ENCODE results near the gene ART1. TPM values are rescaled to one million over a fixed set of nuclear protein-coding genes. Genes with fewer than 3 reads are reported as not detected.

Gene ART1
- total RNA-seq, 1 donor from 2014 or later = not detected

DNA sequence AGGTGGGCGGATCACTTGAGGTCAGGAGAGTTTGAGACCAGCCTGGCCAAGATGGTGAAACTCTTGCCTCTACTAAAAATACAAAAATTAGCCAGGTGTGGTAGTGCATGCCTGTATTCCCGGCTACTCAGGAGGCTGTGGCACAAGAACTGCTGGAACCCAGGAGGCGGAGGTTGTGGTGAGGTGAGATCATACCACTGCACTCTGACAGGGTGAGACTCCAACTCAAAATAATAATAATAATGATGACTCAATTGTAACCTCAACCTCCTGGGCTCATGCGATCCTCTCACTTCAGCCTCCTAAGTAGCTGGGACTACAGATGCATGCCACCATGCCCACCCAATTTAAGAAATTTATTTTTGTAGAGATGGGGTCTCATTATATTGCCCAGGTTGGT lies 41.8 kb downstream of the ART1 start:
- no peak overlapping the region for H3K27ac Mint-ChIP-seq
- ChIA-PET CTCF (no interaction called here), POLR2A (no interaction called here)
- DNase-seq (no peak), ATAC-seq (ENCODE audit: low read depth) (no peak)
- H3K4me3 Mint-ChIP-seq = no peak overlapping the region
- no peaks in the 10 kb centered on the region for H3K4me1 Mint-ChIP-seq
- no peaks in the 10 kb centered on the region for H3K9me3 Mint-ChIP-seq
- H3K27me3 Mint-ChIP-seq = no peaks in the 10 kb centered on the region
- peaks cover 75% of the 10 kb centered on the region for H3K36me3 Mint-ChIP-seq (ENCODE audit: low read depth)
- TF ChIP-seq CTCF (IDR thresholded peaks at IDR 0.05) = no peak
- intact Hi-C loops (cut with micrococcal nuclease) = no loop called here

DNA sequence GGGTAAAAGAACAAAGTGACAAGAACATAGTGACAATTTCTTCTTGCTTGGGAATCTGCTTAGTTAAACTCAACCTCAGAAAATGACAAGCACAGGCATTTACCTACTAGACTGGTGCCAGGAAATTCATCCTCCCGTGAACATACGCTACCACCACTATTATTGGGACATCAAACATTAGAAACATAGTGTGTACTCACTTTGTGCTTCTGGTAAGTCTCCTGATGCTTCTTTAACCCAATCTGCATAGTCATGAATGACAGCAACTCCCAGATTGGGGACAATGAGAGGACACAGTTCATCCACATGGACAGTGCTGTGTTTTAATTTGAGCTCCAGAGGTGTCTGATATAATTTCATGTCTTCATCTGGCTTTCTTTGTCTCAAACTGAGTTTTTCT lies 55.5 kb downstream of the ART1 start:
- ChIA-PET CTCF (no interaction called here), POLR2A (interaction anchor here (0.6 kb wide), 1 partner anchor 19 kb away, joined by 7 read pairs; no protein-coding TSS in a partner anchor)
- no peak overlapping the region for H3K4me3 Mint-ChIP-seq
- H3K9me3 Mint-ChIP-seq = no peaks in the 10 kb centered on the region
- H3K27me3 Mint-ChIP-seq = no peaks in the 10 kb centered on the region
- no peaks in the 10 kb centered on the region for H3K4me1 Mint-ChIP-seq
- no peak overlapping the region for H3K27ac Mint-ChIP-seq
- ATAC-seq (ENCODE audit: low read depth) = no peak
- H3K36me3 Mint-ChIP-seq (ENCODE audit: low read depth) = peaks cover 76% of the 10 kb centered on the region
- intact Hi-C loops (cut with micrococcal nuclease) = no loop called here
- no peak for TF ChIP-seq CTCF (IDR thresholded peaks at IDR 0.05)
- no peak for DNase-seq

DNA sequence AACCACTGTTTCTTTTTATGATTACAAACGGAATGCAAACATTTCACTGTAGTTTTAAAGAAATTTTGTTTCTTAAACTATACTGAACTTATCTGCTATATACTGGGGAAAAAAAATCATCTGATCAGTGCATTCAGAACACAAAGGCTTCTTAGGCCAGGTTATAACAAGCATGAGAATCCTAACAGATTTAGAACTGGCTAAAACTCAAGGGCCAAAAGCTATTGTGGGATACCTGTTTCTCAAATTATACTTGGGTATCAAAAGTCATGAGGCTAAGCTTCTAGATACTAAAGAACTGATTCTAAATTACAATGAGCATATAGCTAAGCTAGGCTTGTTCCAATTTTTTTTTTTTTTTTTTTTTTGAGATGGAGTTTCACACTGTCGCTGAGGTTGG lies 56.0 kb downstream of the ART1 start:
- Mint-ChIP-seq H3K27ac (no peak overlapping the region), H3K4me3 (no peak overlapping the region), H3K27me3 (no peaks in the 10 kb centered on the region), H3K36me3 (ENCODE audit: low read depth) (peaks cover 76% of the 10 kb centered on the region), H3K4me1 (no peaks in the 10 kb centered on the region), H3K9me3 (no peaks in the 10 kb centered on the region)
- intact Hi-C loops (cut with micrococcal nuclease) = no loop called here
- no peak for TF ChIP-seq CTCF (IDR thresholded peaks at IDR 0.05)
- DNase-seq (no peak), ATAC-seq (ENCODE audit: low read depth) (no peak)
- POLR2A ChIA-PET = interaction anchor here (0.6 kb wide), 1 partner anchor 18 kb away, joined by 7 read pairs; no protein-coding TSS in a partner anchor
- CTCF ChIA-PET = no interaction called here

GRCh38 chr11:3703383-3703782 lies 58.5 kb downstream of the ART1 start:
- H3K27me3 Mint-ChIP-seq = no peaks in the 10 kb centered on the region
- H3K36me3 Mint-ChIP-seq (ENCODE audit: low read depth) = peaks cover 79% of the 10 kb centered on the region
- no peak for DNase-seq
- ChIA-PET POLR2A (no interaction called here), CTCF (interaction anchor here (1.2 kb wide), 1 partner anchor 369 kb away, joined by 3 read pairs; no protein-coding TSS in a partner anchor)
- H3K4me3 Mint-ChIP-seq = no peak overlapping the region
- no peaks in the 10 kb centered on the region for H3K4me1 Mint-ChIP-seq
- no peak for TF ChIP-seq CTCF (IDR thresholded peaks at IDR 0.05)
- H3K27ac Mint-ChIP-seq = no peak overlapping the region
- ATAC-seq (ENCODE audit: low read depth) = no peak
- H3K9me3 Mint-ChIP-seq = no peaks in the 10 kb centered on the region
- intact Hi-C loops (cut with micrococcal nuclease) = no loop called here

DNA sequence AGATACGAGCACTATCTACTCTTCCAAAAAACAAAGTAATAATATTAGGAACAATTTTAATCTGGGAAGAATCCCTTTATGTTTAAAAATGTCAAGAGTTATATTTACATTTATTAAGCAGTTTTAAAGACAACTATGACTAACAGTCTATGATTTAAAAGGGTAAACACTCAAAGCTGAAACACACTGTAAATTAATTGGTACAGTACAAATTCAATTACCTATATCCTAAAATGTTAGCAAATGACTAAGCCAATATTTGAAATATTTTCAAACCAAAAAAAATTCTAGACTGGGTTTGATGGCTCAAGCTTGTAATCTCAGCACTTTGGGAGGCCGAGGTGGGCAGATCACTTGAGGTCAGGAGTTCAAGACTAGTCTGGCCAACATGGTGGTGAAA lies 62.2 kb downstream of the ART1 start:
- ATAC-seq (ENCODE audit: low read depth) (no peak), DNase-seq (no peak)
- H3K9me3 Mint-ChIP-seq = no peaks in the 10 kb centered on the region

More for the DNA sequence above, 62.2 kb downstream of the ART1 start:
- Mint-ChIP-seq H3K4me1 (no peaks in the 10 kb centered on the region), H3K4me3 (no peak overlapping the region), H3K36me3 (ENCODE audit: low read depth) (peaks cover 78% of the 10 kb centered on the region), H3K27ac (no peak overlapping the region), H3K27me3 (no peaks in the 10 kb centered on the region)
- POLR2A ChIA-PET = no interaction called here
- TF ChIP-seq CTCF (IDR thresholded peaks at IDR 0.05) = no peak
- CTCF ChIA-PET = no interaction called here
- intact Hi-C loops (cut with micrococcal nuclease) = no loop called here

Measured in activated B cell treated with CpG ODN at 0.5 μM for 24 hours (primary cell).